Renal cortical epithelial cell (primary cell): ENCODE results near the gene SLC6A12. TPM values are rescaled to one million over a fixed set of nuclear protein-coding genes. Genes with fewer than 3 reads are reported as not detected.
"Not testable (repeated sequence)": the region's sequence is repeated elsewhere in the genome, so short reads cannot be mapped to it uniquely, and the experiment has no call there.

Experiments used
- DNase-seq: peaks from one replicate; pipeline ENCODE4 v3.0.0-alpha.2; 2011; ENCODE audit warnings: low read depth
- total RNA-seq: library from RNA; depleted of rRNA; stranded (reverse); fragments of >200 nt; gene quantifications from 2 replicates; pipeline ENCODE4 v1.2.3, GENCODE V29; 2014

The SLC6A12 gene
- total RNA-seq, 1 donor from 2014 or later, result 4.8 TPM

DNA sequence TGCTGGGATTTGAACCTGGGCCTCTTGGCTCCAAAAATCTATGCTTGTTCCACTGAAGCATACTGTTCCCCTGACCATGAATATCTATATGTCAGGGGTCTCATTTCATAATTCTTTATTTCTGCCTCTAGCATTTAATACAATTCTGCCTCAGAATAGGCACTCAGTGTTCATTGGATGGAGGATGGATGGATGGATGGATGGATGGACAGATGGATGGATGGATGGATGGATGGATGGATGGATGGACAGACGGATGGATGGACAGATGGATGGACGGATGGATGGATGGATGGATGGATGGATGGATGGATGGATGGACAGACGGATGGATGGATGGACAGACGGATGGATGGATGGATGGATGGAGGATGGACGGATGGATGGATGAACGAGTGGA, 3.1 kb upstream of the SLC6A12 start:
- not testable (repeated sequence) for DNase-seq

DNA sequence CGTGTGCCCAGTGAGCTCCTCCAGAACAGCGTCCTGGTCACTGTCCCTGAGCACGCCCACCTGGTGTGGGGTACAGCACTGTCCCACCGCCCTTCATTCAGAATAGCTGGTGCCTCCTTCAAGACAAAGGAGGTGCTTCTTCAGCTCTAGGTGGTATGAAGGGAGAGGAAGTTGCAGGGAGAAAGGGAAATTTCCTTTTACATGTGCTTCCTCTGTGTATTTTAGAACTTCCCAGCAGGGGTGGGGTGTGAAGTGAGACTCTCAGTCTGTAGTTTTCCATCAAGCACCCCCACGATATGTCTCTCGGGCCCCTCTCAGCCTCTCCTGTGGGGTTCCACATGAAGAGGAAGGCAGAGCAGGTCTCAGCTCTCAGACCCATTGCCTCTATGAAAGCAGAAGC, 1.2 kb upstream of the SLC6A12 start:
- no peak for DNase-seq

DNA sequence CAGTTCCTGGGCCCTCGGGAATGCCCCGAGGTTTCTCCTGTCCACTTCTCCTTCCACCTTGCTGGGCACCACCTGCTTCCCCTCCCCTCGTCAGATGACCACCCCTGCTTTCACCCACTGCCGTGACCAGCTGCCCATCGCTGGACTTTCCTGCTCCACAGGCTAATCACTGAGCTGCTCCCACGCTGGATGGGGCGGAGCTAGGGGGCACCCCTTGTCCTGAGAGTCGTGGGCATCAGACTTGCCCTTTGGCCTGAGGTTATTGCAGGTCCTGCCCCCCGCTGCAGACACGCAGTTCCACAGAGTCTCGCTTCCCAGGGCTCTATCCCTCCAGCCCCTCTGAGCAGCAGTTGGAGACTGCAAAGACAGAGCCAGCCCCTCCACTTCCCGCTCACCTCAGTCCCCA, 427 bp downstream of the SLC6A12 start:
- DNase-seq, result no peak

DNA sequence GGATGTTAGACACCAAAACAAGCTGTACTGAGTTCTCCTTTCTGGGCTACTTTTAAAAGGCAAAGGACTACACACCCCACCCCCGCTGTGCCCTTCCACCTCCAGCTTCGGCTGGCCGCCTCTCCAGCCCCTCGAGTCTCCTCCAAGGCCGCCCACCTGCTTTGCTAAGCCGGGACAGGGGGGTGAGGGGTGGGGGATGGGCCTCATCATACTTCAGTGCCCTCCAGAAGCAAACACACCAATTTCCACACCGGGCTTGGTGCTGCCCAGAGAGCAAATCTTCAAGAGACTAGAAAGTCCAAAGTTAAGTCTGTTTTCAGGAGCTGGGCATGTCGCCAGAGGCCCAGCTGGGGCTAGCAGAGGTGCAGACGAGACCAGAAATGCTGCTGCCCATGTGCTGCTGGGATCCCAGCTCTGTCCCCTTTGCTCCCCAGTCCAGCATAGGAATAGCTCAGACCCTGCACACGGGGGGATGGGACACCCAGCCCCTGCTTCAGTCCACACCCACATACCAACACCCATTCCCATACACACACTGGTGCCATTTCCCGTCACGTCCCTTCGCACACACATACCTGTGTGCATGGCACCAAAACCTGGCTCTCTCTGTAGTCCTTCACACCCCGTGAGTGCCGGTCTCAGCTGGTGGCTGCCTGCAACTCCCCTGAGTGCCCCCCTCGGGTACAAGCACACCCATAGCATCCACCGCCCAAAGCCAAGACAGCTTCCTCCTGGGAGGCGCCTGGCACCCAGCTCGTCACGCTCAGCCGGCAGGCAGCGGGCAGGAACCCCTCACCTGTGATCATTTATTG, 1.0 kb downstream of the SLC6A12 start:
- DNase-seq, result peak; percentile 76

DNA sequence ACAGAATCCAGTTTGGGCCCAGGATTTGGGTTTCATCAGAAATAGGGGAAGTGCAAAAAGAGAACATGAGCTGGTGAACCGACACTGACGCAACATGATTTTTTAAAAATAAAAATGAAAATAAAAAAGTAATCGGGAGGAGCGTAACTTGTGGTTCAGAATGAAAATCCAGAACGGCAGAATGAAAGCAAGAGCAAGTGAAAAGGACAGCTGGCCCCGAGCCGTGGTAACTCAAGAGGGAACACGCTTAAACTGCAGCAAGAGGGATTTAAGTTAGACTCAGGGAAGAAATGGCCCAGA, 1.6 kb downstream of the SLC6A12 start:
- no peak for DNase-seq

DNA sequence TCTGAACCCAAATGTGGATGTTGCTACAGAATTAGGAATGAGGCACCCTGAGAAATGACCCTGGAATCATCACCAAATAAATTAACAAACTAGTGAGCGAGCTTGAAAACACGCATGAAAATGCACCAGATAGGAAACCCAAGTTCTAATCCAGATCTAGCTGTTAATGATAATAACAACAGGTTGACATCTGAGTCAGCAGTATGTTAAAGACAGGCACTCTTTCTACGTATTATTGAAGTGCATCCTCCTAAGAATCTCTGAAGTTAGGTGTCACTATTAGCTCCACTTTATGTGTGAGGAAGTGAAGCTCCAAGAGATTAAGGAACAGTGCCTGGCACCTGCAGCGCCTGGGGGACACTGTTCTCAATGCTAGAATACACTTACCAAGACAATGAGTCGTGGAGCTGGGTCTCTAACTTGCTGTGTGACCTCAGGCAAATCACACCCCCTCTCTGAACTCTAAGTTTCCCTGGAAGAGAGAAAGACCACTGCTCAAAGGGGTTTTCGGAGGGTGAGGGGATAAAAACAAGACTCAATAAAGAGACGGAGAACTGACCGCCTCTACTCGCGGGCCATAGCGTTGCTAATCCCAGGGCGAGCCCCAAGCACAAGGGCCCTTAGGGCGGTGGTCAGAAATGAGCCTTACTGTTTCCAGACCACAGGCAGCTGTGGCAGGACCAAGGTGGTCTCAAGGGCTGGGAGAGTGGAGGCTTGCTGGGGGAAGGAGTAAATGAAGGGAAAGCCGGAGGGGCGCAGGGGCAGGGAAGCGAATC, 2.1 kb downstream of the SLC6A12 start:
- no peak for DNase-seq

DNA sequence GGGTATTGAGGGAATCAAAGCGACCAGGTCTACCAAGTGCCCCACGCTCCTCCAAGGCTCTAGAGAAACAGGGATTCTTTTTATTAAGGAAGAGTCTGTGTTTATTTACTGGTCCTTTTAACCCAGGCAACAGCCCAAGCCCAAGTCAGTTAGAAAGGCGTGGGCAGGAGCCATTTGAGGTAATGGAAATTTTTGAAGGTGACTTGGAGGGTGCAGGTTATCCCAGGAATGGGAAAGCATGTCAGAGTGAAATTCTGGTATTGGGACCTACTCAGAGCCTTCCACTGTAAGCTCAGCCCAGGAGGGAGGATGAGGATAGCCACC, 2.9 kb downstream of the SLC6A12 start:
- DNase-seq, result peak; percentile 72

DNA sequence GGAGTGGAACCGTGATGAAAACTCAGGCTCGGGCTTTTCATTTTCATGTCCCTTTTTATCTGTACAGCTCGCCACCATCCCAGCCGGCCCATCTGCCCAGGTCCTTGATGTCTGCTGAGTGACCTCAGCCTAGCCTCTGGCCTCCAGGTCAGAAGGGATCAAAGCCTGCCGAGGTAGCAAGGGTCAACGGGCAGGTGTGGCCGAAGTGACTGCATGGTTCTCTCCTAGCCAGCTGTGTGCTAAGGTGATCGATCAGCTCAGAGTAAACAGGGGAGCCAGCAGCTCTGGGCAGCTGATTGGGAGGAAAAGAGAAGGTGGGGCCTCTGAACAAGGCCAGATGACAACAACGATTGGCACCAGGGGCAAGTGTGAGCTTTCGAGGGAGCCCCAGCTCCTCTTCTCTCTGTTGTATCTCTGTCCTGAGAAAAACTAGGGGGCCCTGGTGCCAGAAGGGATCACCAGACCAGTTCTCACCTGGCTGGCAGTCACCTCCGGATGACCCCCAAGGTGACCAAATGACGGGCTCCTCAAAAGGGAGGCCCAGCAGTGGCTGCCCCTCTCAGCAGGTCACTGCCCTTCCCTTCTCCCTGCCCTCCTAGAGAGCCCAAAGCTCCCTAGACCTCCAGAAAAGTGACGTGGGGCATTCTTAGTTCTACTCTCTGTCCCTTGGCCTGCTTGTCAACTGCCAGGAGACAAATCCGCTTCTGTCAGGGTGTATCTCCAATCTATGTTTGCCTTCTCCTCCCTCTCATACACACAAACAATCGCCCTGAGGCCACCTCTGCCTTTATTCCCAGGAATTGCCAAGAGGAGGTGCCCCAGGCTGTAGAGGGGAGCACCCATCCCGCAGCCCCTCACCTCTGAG, 3.4 kb downstream of the SLC6A12 start:
- DNase-seq, result no peak

DNA sequence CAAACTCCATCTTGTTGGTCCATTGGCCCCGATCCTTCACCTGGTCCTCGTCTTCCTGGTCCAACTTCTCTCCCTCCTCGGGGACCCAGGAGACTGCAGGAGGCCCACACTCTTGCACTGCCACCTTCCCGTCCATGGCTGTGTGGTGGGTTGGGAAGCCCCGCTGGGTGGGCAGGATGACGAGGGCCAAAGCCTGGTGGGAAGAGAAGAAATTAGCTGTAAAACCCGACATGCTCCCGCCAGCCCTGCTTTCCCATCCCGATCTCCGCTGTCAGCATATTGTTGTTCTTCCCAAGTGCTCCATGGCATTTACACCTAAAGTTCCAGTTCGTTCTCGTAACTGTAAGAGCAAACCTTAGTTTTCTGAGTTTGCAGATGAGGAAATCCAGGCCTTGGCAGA, 4.1 kb downstream of the SLC6A12 start:
- DNase-seq, result no peak

DNA sequence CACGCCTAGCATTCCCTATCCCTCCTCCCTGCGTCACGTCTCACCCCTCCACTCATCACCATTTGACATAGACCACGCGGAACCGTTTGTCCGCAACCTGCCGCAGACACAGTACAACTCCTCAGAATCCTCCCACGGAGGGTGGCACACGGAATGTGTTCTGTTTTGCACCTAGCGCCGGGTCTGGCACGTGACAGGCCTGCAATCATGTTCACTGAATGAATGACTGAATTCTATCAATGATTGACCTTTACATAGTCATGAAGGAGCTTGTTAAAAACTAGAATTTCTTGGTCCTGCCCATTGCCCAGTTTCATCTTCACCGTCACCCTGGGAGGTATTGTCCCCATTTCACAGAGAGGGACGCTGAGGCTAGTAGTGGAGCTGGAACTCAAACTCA, 4.7 kb downstream of the SLC6A12 start:
- peak; percentile 72 for DNase-seq

DNA sequence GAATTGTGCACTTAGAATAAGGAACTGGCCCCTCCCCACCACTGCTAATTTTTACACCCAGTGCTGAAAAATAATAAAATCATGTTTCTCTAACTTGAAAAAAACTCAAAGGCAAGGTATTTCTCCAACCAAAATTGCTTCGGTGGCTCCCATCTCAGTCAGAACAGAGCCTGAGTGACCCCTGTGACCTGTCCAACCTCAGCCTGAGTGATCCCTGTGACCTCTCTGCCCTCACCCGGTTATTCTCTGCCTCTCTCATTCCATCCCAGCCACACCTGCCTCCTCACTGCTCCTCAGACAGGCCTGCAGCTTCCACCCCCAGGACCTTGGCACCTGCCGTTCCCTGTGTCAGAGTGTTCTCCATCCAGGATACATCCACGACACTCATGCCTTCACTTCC, 5.1 kb downstream of the SLC6A12 start:
- DNase-seq, result no peak

DNA sequence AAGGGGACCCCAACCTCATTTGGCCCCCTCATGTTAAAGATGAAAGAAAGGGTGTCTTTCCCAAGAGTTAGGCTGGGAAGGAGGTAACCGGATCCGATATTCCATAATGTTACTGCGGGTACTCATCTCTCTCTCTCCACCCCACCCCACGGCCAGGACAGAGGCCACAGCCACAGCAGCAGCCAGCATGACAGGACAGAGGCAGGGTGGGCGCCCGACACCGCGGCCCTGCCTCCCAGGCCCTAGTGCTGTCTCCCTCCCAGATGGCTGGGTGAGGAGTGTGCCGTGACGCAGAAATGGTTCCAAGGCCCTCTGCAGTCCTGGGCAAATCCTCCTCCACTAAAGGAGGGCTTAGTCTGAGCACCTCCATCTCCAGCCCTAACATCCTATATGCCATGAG, 6.2 kb downstream of the SLC6A12 start:
- no peak for DNase-seq

DNA sequence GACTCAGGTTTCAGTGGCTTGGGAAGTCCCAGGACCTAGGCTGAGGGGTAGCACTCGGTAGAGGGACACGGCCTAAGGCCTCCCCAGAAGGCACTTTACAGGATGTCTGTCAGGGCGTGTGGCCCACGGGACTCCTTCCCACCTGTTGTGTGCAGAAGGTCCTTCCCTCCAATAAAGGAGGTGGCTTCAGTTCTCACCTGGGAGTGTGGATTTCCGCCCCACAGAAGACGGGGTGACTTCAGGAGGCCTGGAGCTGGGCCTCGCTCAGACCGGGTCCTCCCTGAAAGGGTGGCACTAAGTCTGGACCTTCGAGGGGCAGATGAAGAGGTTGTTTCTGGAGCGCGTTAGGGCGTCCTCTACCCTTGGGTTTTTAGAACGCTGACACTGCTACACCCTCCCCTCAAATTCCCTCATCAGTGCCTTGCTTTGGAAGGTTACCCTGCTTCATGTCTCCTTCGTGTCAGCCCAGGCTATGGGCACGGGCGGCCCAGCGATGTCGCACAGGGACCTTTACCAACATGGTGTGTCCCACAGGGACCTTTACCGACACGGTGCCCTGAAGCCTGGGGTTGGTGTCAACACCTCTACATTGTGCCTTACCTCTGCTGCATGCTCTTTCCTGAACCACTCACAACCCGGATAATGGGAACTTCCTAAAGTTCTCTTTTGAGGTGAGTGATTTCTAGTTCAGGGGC, 7.1 kb downstream of the SLC6A12 start:
- DNase-seq, result no peak

DNA sequence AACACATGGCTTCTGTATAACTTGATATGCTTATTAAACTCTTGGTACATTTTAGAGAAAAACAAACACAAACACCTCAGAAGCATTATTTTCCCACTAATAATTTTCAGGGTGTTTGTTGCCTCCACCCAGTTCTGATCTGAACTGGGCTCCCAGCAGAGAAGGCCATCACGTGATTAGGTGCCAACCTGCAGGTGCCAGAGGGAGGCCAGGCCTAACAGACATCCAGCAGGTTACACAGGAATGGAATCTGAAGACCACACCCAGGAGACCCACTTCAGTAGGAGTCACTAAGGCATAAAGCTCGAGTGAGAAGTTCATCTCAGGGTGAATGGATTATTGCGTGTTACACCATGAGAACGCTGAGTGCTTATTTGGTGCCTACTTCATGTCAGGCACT, 8.9 kb downstream of the SLC6A12 start:
- DNase-seq, result no peak

DNA sequence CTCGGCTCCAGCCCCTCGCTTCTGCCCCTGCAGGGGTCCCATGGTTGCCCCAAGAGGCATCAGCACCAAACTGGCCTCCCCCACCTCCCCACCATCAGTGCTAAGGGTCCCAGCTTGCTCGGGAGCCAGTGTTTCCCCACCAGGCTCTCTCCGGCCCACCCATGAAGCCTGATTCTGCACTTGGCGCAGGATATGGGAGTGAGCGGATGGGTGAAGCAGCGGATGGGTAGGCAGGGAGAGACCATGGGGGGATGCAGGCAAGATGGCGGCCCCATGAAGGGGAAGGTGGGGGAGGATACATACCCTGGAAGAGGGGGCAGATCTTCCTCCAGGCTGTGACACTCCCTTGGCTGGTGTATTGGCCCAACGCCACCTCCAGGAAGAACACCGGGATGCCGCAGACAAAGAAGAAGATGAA, 9.7 kb downstream of the SLC6A12 start:
- no peak for DNase-seq

DNA sequence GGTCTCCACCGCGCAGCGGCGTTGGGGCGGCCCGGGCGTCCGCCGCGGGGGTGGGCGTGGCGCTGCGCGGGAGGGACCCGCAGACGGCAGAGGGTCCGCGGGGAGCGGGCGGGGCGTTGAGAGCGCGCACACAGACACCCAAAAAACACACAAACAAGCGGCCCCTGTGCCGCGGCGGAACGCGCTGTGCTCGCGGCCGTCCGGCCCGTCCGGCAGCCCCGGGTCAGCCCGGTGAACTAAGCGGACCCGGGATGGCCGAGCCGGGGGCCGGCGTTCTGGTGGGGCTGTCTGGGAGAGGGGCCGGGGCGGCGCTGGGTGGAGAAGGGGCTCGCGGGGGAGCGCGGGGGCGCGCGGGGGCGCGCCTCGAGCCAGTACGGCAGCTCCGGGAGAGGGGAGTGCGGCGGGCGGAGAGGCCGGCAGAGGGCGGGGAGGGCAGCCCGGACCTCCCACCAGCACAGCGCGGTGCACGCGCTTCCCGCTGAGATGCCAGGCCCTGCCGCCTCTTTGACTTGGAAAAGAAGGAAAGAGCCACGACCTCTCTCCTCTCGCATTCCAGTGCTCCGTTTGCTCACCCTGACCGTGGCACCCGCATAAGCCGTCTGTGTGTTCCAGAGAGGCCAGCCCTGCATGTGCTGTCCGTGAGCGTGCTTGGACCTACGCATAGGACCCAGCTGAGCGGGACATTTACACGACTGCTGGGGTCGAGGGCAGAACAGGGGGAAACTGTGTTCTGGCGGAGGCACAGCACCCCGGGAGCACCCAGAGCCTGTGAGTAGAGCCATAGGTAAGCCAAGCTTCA, 10.3 kb downstream of the SLC6A12 start:
- no peak for DNase-seq

DNA sequence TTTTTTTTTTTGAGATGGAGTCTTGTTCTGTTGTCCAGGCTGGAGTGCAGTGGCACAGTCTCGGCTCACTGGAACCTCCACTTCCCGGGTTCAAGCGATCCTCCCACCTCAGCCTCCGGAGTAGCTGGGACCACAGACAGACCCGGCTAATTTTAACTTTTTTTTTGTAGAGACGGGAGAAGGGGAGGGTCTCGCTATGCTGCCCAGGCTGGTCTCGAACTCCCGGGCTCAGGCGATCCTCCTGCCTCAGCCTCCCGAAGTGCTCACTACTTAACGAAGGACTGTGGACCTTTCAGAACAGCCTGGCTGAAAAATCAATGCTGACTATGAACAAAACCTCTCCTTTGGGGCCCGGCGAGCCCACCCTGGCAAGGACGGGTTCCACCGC, 10.9 kb downstream of the SLC6A12 start:
- DNase-seq, result no peak

DNA sequence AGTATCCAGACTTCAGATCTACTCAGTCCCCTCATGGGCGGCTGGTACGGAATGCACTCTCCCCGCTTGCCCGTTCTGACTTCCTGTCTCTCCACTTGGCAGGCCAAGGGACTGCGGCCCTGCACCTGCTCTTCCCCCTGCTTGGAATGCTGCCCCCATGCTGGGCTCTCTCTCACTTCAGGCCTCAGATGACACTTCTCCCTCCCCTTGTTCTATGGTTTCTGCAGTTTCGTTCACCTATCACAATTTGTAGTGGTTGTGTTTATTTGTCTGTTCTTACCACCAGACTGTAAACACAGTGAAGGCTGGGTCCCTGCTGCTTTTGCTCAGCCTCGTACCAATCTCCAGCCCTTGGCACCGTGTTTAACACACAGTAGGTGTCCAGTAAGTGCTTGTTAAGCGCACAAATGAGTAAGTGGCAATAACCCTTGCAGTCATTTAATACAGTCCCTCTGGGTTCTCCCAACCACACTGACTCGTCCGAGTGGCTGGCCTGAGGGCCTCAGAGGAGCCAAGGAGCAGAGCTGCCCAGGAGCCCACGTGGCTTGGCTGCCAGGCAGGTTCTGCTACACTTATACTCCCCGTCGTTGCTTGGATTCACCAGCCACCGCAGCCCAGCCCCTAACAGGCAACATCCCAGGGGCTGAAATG, 11.8 kb downstream of the SLC6A12 start:
- no peak for DNase-seq

DNA sequence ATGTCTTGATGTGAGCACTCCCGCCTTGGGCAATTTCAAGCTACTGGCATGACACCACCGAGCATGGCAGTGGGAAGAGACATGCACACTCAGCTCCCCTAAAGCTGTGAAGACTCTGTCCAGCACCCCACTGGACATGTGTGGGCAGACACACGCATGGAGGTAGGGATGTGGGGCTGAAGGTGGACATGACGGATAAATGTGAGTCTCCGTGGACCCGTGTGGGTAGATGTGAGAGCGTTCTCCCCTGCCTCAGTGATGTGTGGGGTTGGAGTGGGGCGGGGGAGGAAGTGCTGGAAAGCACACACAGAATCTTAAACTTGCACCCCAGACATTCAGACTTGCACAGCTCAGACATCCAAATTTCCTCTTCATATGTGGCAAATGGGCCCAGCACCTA, 12.6 kb downstream of the SLC6A12 start:
- DNase-seq, result no peak

DNA sequence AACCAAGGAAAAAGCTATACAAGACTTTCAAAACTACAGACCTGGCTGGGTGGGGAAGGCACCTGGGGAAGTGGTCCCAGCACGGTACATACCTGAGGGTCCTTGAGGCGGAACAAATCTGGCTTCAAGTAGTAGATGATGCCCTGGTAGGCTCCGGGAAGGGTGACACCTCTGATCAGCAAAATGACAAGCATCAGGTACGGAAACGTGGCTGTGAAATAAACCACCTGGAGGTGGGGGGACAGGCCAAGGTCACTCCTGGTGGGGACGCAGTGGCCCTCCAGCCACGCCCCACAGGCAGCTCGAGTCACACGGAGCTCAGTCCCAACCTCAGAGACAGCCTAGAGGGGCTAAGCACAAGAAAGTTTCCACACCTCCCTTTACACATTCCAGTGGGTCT, 15.3 kb downstream of the SLC6A12 start:
- DNase-seq, result no peak
